Esophagus muscularis mucosa (tissue), 3 donors: ENCODE results near the gene MCF2L.
"Not testable (repeated sequence)": the region's sequence is repeated elsewhere in the genome, so short reads cannot be mapped to it uniquely, and the experiment has no call there.

Source experiments
- CTCF ChIP-seq, 3 experiments: fragments of 200-600 bp in 2 of 3; fragments of 450-650 bp in 1 of 3; sonication (generic) in 2 of 3; IDR thresholded peaks; one replicate each; pipeline ENCODE4 v1.5.1; 2017 to 2019; ENCODE audit warnings: antibody characterized with exemption in 3 of 3, mild to moderate bottlenecking in 2 of 3, moderate library complexity in 1 of 3
- POLR2A ChIP-seq: fragments of 450-650 bp; IDR thresholded peaks from one replicate; pipeline ENCODE4 v1.6.1; 2017; ENCODE audit warnings: antibody characterized with exemption, moderate library complexity, mild to moderate bottlenecking, low read depth
- POLR2AphosphoS5 ChIP-seq, 2 donors: sonication (generic); formaldehyde crosslinking; IDR thresholded peaks; one replicate each; pipeline ENCODE4 v1.6.1; 2017; ENCODE audit warnings: antibody characterized with exemption in 2 of 2

- not testable (repeated sequence) for TF ChIP-seq CTCF (IDR thresholded peaks at IDR 0.05); POLR2A; POLR2AphosphoS5 (IDR thresholded peaks at IDR 0.05)
These were observed 143.5 kb downstream of the MCF2L start for GRCh38 chr13:113112475-113112874.
